Measurements from ENCODE around the gene ANKRD30BL. TPM values are rescaled to one million over a fixed set of nuclear protein-coding genes. Genes with fewer than 3 reads are reported as not detected.
A peak's percentile ranks its signal among the peaks of the same experiment; 100 is the strongest.
"Not testable (repeated sequence)": the region's sequence is repeated elsewhere in the genome, so short reads cannot be mapped to it uniquely, and the experiment has no call there.

The ANKRD30BL gene
- not detected in 2 replicates for total RNA-seq

- not testable (repeated sequence) for DNase-seq (ENCODE audit: low read depth in 2 of 2)
Observed at GRCh38 chr2:132161161-132162124, at the start of gene ANKRD30BL. Gene ANKRD30BL, minus strand, starts transcription at chr2:132161952. Its CDS starts 247 bp downstream, at chr2:132161705.

- DNase-seq (ENCODE audit: low read depth in 2 of 2): not testable (repeated sequence)
Observed at GRCh38 chr2:132202866-132203265, 41.1 kb upstream of the ANKRD30BL start.

- DNase-seq (ENCODE audit: low read depth in 2 of 2): not testable (repeated sequence)
Observed at GRCh38 chr2:132192854-132193253, 31.1 kb upstream of the ANKRD30BL start.

GRCh38 chr2:132167100-132167499 lies 5.3 kb upstream of the ANKRD30BL start:
- DNase-seq (ENCODE audit: low read depth in 2 of 2): not testable (repeated sequence)

GRCh38 chr2:132162125-132162660 lies 441 bp upstream of the ANKRD30BL start:
- not testable (repeated sequence) for DNase-seq (ENCODE audit: low read depth in 2 of 2)

GRCh38 chr2:132146774-132147173 lies 15.0 kb downstream of the ANKRD30BL start:
- peak; percentile 46 to 59 for DNase-seq (ENCODE audit: low read depth in 2 of 2)
